ENCODE measurements around the gene ANKAR.

DNA sequence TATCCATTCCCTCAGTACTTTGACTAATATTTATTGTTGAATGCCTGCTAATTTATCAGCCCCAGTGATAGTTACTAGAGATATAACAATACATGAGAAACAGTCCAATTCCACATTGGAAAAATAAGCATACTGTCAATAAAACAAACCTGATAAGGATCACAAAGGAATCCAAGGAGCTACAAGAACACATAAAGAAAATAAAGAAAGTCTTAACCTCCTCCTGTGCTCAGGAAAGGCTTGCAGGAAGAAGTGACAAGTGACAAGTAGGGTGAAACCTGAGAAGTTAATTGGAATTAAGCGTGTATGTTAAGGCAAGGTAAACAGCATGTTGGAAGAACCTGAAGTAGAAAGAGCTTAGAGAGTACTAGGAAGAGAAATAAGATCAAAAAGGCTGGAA is 33.5 kb upstream of the ANKAR start:
- TF ChIP-seq, protein P1, sequence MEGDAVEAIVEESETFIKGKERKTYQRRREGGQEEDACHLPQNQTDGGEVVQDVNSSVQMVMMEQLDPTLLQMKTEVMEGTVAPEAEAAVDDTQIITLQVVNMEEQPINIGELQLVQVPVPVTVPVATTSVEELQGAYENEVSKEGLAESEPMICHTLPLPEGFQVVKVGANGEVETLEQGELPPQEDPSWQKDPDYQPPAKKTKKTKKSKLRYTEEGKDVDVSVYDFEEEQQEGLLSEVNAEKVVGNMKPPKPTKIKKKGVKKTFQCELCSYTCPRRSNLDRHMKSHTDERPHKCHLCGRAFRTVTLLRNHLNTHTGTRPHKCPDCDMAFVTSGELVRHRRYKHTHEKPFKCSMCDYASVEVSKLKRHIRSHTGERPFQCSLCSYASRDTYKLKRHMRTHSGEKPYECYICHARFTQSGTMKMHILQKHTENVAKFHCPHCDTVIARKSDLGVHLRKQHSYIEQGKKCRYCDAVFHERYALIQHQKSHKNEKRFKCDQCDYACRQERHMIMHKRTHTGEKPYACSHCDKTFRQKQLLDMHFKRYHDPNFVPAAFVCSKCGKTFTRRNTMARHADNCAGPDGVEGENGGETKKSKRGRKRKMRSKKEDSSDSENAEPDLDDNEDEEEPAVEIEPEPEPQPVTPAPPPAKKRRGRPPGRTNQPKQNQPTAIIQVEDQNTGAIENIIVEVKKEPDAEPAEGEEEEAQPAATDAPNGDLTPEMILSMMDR (IDR thresholded peaks at IDR 0.05), result no peak
- TF ChIP-seq POLR2A (IDR thresholded peaks at IDR 0.05), result no peak
- no peak for TF ChIP-seq POLR2AphosphoS5 (IDR thresholded peaks at IDR 0.05; ENCODE audit: insufficient read depth in 1 of 2, low read depth in 1 of 2)
